T-cell (primary cell): ENCODE measurements around the gene ZKSCAN2. TPM values are rescaled to one million over a fixed set of nuclear protein-coding genes. Genes with fewer than 3 reads are reported as not detected.

Experiments used
- ATAC-seq, 4 experiments: fragments of 200-7000 bp in 3 of 4; fragments of 150-1000 bp in 1 of 4; cut with Tn5 transposase; replicated peaks in 1 of 4; 1 replicate in 3 of 4; 2 replicates in 1 of 4; pipeline ENCODE4 v1.10.0; 2021; ENCODE audit warnings: moderate library complexity in 3 of 4, mild to moderate bottlenecking in 2 of 4, moderate number of reproducible peaks in 1 of 4
- CTCF ChIA-PET, 2 donors: fragments of 300-600 bp; sonication (Branson Sonifier 250); formaldehyde crosslinking; loops; one replicate each; lab custom pipeline; 2022; ENCODE audit warnings: antibody characterized with exemption in 2 of 2; lab: Charles Lee
- POLR2A ChIA-PET, 2 donors: fragments of 300-600 bp; sonication (Branson Sonifier 250); formaldehyde crosslinking; loops; one replicate each; lab custom pipeline; 2022; ENCODE audit warnings: antibody characterized with exemption in 2 of 2; lab: Charles Lee
- DNase-seq, 35 experiments: peaks; one replicate each; pipeline versions ENCODE4 v3.0.0 to v3.0.0-alpha.2; 2013 to 2023
- H3K27ac ChIP-seq: one replicate; pipeline ENCODE4 v1.5.1; 2013; ENCODE audit warnings: low read length
- H3K27me3 ChIP-seq, 2 experiments: replicated peaks in 1 of 2; 1 replicate in 1 of 2; 2 replicates in 1 of 2; pipeline versions ENCODE4 v1.6.1 to v1.7.0; 2013; ENCODE audit warnings: low read length in 1 of 2, mixed read lengths in 1 of 2; ENCODE audit not compliant: control insufficient read depth in 2 of 2, insufficient read depth in 2 of 2; ENCODE audit errors: extremely low read depth in 1 of 2
- H3K36me3 ChIP-seq, 2 donors: 1 replicate in 1 of 2; 2 replicates in 1 of 2; pipeline versions ENCODE4 v1.6.1 to v1.7.0; 2013; ENCODE audit warnings: low read length in 1 of 2; ENCODE audit not compliant: control insufficient read depth in 2 of 2, insufficient read depth in 1 of 2; ENCODE audit errors: extremely low read depth in 1 of 2
- H3K4me1 ChIP-seq, 2 experiments: 1 replicate in 1 of 2; 2 replicates in 1 of 2; pipeline versions ENCODE4 v1.6.1 to v1.7.0; 2013; ENCODE audit warnings: low read length in 2 of 2, mixed read lengths in 1 of 2; ENCODE audit not compliant: insufficient read depth in 2 of 2, control insufficient read depth in 1 of 2; ENCODE audit errors: extremely low read depth in 1 of 2
- H3K4me3 ChIP-seq, 2 donors: 1 replicate in 1 of 2; 2 replicates in 1 of 2; pipeline versions ENCODE4 v1.5.1 to v1.7.0; 2013; ENCODE audit warnings: mild to moderate bottlenecking in 2 of 2, low read length in 1 of 2, moderate library complexity in 1 of 2; ENCODE audit not compliant: control insufficient read depth in 1 of 2; ENCODE audit errors: extremely low read depth in 1 of 2
- H3K9me3 ChIP-seq: 2 replicates; pipeline ENCODE4 v1.7.0; 2013
- H3K27ac Mint-ChIP-seq, 2 donors: one replicate each; pipeline ENCODE4 v1.8.0; 2020 to 2021; ENCODE audit warnings: mild to moderate bottlenecking in 2 of 2, mixed read lengths in 2 of 2
- H3K27me3 Mint-ChIP-seq, 2 donors: one replicate each; pipeline ENCODE4 v1.8.0; 2021 to 2022; ENCODE audit warnings: mixed read lengths in 2 of 2
- H3K36me3 Mint-ChIP-seq: one replicate; pipeline ENCODE4 v1.8.0; 2021; ENCODE audit warnings: mixed read lengths
- H3K4me1 Mint-ChIP-seq, 3 donors: one replicate each; pipeline ENCODE4 v1.8.0; 2020 to 2022; ENCODE audit warnings: mixed read lengths in 3 of 3, mild to moderate bottlenecking in 1 of 3
- H3K4me3 Mint-ChIP-seq, 3 donors: one replicate each; pipeline ENCODE4 v1.8.0; 2020 to 2022; ENCODE audit warnings: mild to moderate bottlenecking in 3 of 3, mixed read lengths in 3 of 3, moderate library complexity in 3 of 3
- H3K9me3 Mint-ChIP-seq, 3 donors: one replicate each; pipeline ENCODE4 v1.8.0; 2020 to 2022; ENCODE audit warnings: mixed read lengths in 3 of 3
- WGBS: methylation state at CpG from one replicate; pipeline ENCODE4 v1.1.5; 2013; ENCODE audit warnings: missing lambda C conversion rate; ENCODE audit not compliant: insufficient coverage; 5-methylcytosine and 5-hydroxymethylcytosine counted together
- total RNA-seq, 35 experiments: library from RNA in 6 of 35; stranded (reverse) in 6 of 35; fragments of 120-200 nt in 1 of 35; gene quantifications; one replicate each; pipeline versions ENCODE4 v1.2.1 to v1.2.4 and lab custom pipeline; 2013 to 2026

ZKSCAN2 gene
- total RNA-seq, 5 donors from 2014 or later (not counting 1 experiment from before 2014, with no cell fraction given), result 3.2 to 6.4 (median 4.7) TPM

DNA sequence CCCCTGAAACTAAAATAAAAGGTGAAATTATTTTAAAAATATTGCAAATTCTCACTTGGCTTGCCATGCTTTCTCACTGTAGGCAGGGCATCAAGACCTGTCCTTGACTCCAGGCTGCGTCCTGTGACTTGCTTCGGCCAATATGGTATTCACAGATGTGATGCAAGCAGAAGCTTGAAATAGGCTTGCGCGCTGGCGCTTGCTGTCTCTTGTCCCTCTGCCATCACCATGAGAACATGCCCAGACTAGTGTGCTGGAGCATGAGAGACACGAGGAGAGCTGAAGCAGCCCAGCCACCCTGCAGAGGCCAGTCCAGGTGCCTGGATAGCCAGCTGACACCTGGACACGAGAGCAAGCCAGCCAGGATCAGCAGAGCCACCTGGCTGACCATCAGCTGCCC is 21.8 kb upstream of the ZKSCAN2 start:
- Histone ChIP-seq H3K27me3 (peaks cover 0 to 3% of the 10 kb centered on the region in 2 experiments), H3K9me3 (no peaks in the 10 kb centered on the region), H3K4me1 (no peaks in the 10 kb centered on the region), H3K27ac (no peak overlapping the region), H3K36me3 (no peaks in the 10 kb centered on the region), H3K4me3 (no peak overlapping the region)
- ATAC-seq, result no peak
- Mint-ChIP-seq H3K4me3 (no peak overlapping the region), H3K9me3 (peaks cover 0 to 12% (median 2%) of the 10 kb centered on the region in 3 donors), H3K27ac (no peak overlapping the region), H3K27me3 (peaks cover 0 to 4% of the 10 kb centered on the region in 2 donors), H3K36me3 (no peaks in the 10 kb centered on the region), H3K4me1 (no peaks in the 10 kb centered on the region)
- ChIA-PET CTCF (no interaction called here), POLR2A (no interaction called here)
- no peak for DNase-seq
- 70% methylated on average over 7 of the region's 7 CpGs for WGBS

DNA sequence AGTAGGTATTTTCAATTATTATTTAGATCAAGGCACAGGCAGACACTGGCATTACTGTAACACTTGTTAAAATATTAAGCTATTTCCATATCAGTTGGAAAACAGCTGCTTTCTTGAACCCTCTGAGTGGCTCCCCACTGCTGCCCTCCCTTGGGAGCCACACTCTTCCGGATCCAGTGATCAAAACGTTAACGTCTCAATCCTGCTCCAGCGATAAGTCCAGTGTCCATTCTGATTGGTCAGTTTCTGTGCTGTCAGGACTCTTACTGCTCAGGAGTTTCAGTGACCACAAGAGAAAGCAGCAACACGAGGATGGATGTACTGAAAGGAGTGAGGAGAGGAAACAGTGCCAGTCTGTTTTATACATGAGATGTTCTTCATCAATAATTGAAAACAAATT is 13.8 kb upstream of the ZKSCAN2 start:
- peaks cover 0 to 2% of the 10 kb centered on the region in 2 donors for H3K36me3 ChIP-seq
- Mint-ChIP-seq H3K36me3 (peaks cover 5% of the 10 kb centered on the region), H3K27me3 (no peaks in the 10 kb centered on the region), H3K4me1 (peaks cover 6 to 9% (median 6%) of the 10 kb centered on the region in 3 donors), H3K4me3 (no peak overlapping the region), H3K9me3 (no peaks in the 10 kb centered on the region), H3K27ac (no peak overlapping the region)
- no peaks in the 10 kb centered on the region for H3K9me3 ChIP-seq
- no peak overlapping the region for H3K27ac ChIP-seq
- ATAC-seq (no peak), DNase-seq (no peak)
- no peaks in the 10 kb centered on the region for H3K4me1 ChIP-seq
- WGBS, result 94% methylated on average over 4 of the region's 5 CpGs
- H3K4me3 ChIP-seq, result no peak overlapping the region
- POLR2A ChIA-PET, result no interaction called here
- CTCF ChIA-PET, result interaction anchor here (0.5 to 0.7 kb wide), 2 partner anchors 40 to 95 kb away, joined by 4 to 5 read pairs; no protein-coding TSS in a partner anchor
- no peaks in the 10 kb centered on the region for H3K27me3 ChIP-seq

DNA sequence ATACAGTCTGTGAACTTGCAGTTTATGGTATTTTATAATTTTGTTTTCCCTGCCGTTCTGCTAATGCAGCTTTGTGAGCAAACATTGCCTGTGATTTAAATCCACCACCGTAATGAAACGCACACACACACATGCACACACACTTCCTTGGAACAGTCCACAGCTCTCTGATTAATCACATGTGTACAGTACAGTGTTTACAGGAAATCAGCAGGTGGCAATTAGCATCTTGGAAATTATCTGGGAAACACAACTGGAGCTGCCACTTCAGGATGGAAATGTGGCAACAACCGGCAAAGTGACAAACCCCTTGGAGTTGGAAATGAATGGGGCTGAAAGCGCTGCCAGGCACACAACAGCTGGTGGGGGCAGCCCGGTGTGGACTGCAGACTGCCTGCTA is 12.9 kb upstream of the ZKSCAN2 start:
- 96% methylated on average over 4 of the region's 6 CpGs for WGBS
- ChIA-PET CTCF (no interaction called here), POLR2A (interaction anchor here in 1 of 2 donors (0.8 kb wide), 1 partner anchor 9 kb away, joined by 3 read pairs; no protein-coding TSS in a partner anchor)
- Histone ChIP-seq H3K27ac (no peak overlapping the region), H3K9me3 (no peaks in the 10 kb centered on the region), H3K4me3 (no peak overlapping the region), H3K4me1 (no peaks in the 10 kb centered on the region), H3K27me3 (no peaks in the 10 kb centered on the region), H3K36me3 (peaks cover 0 to 2% of the 10 kb centered on the region in 2 donors)
- Mint-ChIP-seq H3K4me3 (no peak overlapping the region), H3K27ac (no peak overlapping the region), H3K9me3 (no peaks in the 10 kb centered on the region), H3K4me1 (peaks cover 6 to 17% (median 8%) of the 10 kb centered on the region in 3 donors), H3K27me3 (no peaks in the 10 kb centered on the region), H3K36me3 (peaks cover 9% of the 10 kb centered on the region)
- DNase-seq, result no peak
- no peak for ATAC-seq

DNA sequence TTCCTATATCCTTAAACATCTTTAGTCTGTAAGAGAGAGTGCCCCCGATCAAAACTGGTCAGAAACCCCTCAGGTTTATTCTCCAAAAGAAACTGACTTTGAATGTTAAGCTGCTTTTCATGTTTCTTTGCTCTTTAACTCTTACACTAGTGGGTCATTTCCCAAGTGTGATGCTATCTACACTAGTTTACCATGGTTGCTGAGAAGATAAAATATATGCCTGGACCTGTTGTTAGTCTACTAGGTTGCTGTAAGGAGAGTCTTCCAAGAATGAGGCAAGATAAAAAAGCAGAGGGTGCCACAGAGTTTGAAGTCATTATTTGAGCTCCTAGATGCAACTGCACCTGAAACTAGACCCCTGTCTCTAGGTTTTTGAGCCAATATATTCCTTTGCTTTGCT is 12.2 kb upstream of the ZKSCAN2 start:
- Mint-ChIP-seq H3K36me3 (peaks cover 9% of the 10 kb centered on the region), H3K27ac (peak overlapping the region in 1 of 2 donors; percentile 12), H3K9me3 (no peaks in the 10 kb centered on the region), H3K4me1 (peaks cover 6 to 23% (median 11%) of the 10 kb centered on the region in 3 donors), H3K27me3 (no peaks in the 10 kb centered on the region), H3K4me3 (no peak overlapping the region)
- POLR2A ChIA-PET, result interaction anchor here in 1 of 2 donors (0.8 kb wide), 1 partner anchor 9 kb away, joined by 3 read pairs; no protein-coding TSS in a partner anchor
- ATAC-seq (no peak), DNase-seq (no peak)
- no peak overlapping the region for H3K27ac ChIP-seq
- no peak overlapping the region for H3K4me3 ChIP-seq
- H3K36me3 ChIP-seq, result peaks cover 0 to 2% of the 10 kb centered on the region in 2 donors
- no peaks in the 10 kb centered on the region for H3K9me3 ChIP-seq
- no peaks in the 10 kb centered on the region for H3K27me3 ChIP-seq
- no CpG with 5 or more reads among the region's 1 CpG for WGBS
- CTCF ChIA-PET, result no interaction called here
- H3K4me1 ChIP-seq, result no peaks in the 10 kb centered on the region

DNA sequence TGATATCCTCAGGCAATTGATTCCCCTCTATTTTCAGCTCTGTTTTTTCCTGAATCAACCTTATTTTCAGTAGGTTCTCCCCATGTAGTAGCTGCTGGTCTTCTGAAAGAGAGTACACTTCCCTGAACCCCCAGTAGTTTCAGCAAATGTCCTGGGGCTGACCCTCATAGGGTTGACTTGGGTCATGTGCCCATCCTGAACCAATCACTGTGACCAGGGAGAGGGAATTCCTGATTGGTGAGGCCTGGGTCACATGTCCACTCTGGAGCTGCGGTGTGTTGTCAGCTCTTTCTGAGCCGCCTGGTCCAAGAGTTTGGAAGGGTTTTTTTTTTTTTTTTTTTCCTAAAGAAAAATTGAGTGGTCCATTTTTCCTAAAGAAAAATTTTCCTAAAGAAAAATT is 8.3 kb upstream of the ZKSCAN2 start:
- WGBS, result no CpG with 5 or more reads among the region's 2 CpGs
- H3K4me3 Mint-ChIP-seq, result no peak overlapping the region

DNA sequence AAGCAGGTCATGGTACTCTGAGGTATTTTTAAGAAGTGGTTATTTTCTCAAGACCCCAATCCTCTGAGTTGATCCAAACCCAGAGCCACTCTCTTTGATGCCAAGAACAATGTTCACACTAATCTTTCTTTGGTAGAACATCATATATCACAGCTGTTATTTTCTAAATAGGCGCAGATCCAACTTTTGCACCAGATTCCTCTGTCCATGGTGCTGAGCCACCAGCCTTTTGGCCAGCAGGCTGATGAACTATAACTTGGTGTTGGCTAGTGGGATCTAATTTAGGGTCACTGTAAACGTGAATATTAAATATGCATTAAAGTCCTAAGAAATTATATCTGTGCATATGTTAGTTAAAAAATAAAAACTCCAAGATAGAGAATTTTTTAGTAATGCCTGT is 7.0 kb upstream of the ZKSCAN2 start:
- Mint-ChIP-seq H3K27me3 (no peaks in the 10 kb centered on the region), H3K27ac (no peak overlapping the region), H3K9me3 (no peaks in the 10 kb centered on the region), H3K4me1 (peaks cover 33 to 45% (median 38%) of the 10 kb centered on the region in 3 donors), H3K4me3 (no peak overlapping the region), H3K36me3 (peaks cover 21% of the 10 kb centered on the region)
- Histone ChIP-seq H3K9me3 (no peaks in the 10 kb centered on the region), H3K36me3 (peaks cover 0 to 5% of the 10 kb centered on the region in 2 donors), H3K27ac (no peak overlapping the region), H3K27me3 (no peaks in the 10 kb centered on the region), H3K4me1 (peaks cover 0 to 7% of the 10 kb centered on the region in 2 experiments), H3K4me3 (no peak overlapping the region)
- ChIA-PET CTCF (interaction anchor here in 1 of 2 donors (0.7 kb wide), 1 partner anchor 39 kb away, joined by 3 read pairs; no protein-coding TSS in a partner anchor), POLR2A (no interaction called here)
- peak in 1 of 35 experiments; percentile 13 for DNase-seq
- WGBS, result no CpG with 5 or more reads among the region's 2 CpGs
- no peak for ATAC-seq

More for the DNA sequence above, 8.3 kb upstream of the ZKSCAN2 start:
- peaks cover 27% of the 10 kb centered on the region for H3K36me3 Mint-ChIP-seq
- no peaks in the 10 kb centered on the region for H3K4me1 ChIP-seq
- no peak for DNase-seq
- H3K4me1 Mint-ChIP-seq, result peaks cover 26 to 37% (median 30%) of the 10 kb centered on the region in 3 donors
- no peaks in the 10 kb centered on the region for H3K9me3 ChIP-seq
- H3K27ac ChIP-seq, result no peak overlapping the region
- H3K4me3 ChIP-seq, result no peak overlapping the region
- H3K9me3 Mint-ChIP-seq, result no peaks in the 10 kb centered on the region
- H3K27me3 ChIP-seq, result no peaks in the 10 kb centered on the region
- H3K27me3 Mint-ChIP-seq, result no peaks in the 10 kb centered on the region
- H3K27ac Mint-ChIP-seq, result no peak overlapping the region
- H3K36me3 ChIP-seq, result peaks cover 0 to 5% of the 10 kb centered on the region in 2 donors
- ATAC-seq, result no peak
- ChIA-PET CTCF (interaction anchor here in 1 of 2 donors (0.6 to 0.9 kb wide), 2 partner anchors 40 to 44 kb away, joined by 5 read pairs; no protein-coding TSS in a partner anchor), POLR2A (no interaction called here)
